DND-41 (cell line): ENCODE measurements around the gene FBXL2.

Source experiments
- EZH2 ChIP-seq: IDR thresholded peaks from 3 replicates; pipeline ENCODE4 v1.6.1; 2012; ENCODE audit warnings: borderline replicate concordance, low read depth, mild to moderate bottlenecking, moderate library complexity, low read length, inconsistent platforms; ENCODE audit not compliant: severe bottlenecking
- TF ChIP-seq, protein P1 (sequence below): IDR thresholded peaks from 2 replicates; pipeline ENCODE4 v1.5.1; 2012; ENCODE audit warnings: borderline replicate concordance, low read length, moderate library complexity, mild to moderate bottlenecking; ENCODE audit not compliant: poor library complexity, severe bottlenecking; ENCODE audit errors: extremely low read depth

DNA sequence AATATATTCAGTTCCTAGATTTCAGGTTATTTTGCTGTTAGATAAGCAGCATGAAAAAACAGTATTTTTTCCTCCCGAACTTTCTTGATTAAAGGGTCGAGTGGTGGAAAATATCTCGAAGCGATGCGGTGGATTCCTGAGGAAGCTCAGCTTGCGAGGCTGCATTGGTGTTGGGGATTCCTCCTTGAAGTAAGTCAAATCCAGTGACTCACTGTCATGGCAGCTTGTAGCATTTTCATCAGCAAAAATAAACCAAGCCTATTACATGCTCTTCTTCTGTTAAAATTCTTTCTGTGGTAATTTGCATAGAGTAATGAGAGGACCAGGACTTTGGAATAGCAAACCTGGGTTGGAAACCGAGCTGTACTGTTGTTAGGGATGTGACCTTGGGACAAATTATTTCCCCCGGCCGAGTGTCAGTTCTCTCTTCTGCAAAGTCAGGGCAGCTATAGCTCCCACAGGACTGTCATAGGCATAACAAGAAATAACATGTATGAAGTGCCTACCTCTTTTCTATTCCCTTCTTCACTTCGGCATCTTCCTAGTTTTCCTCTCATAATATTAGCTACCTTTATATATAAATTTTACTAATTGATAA lies 87.4 kb downstream of the FBXL2 start:
- TF ChIP-seq, protein P1, sequence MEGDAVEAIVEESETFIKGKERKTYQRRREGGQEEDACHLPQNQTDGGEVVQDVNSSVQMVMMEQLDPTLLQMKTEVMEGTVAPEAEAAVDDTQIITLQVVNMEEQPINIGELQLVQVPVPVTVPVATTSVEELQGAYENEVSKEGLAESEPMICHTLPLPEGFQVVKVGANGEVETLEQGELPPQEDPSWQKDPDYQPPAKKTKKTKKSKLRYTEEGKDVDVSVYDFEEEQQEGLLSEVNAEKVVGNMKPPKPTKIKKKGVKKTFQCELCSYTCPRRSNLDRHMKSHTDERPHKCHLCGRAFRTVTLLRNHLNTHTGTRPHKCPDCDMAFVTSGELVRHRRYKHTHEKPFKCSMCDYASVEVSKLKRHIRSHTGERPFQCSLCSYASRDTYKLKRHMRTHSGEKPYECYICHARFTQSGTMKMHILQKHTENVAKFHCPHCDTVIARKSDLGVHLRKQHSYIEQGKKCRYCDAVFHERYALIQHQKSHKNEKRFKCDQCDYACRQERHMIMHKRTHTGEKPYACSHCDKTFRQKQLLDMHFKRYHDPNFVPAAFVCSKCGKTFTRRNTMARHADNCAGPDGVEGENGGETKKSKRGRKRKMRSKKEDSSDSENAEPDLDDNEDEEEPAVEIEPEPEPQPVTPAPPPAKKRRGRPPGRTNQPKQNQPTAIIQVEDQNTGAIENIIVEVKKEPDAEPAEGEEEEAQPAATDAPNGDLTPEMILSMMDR, result no peak
- no peak for TF ChIP-seq EZH2
